IMR-90 (cell line): ENCODE data around the gene VMO1. TPM values are rescaled to one million over a fixed set of nuclear protein-coding genes. Genes with fewer than 3 reads are reported as not detected.

Experiments
- ATAC-seq: fragments of 200-7000 bp; cut with Tn5 transposase; 2 replicates; pipeline ENCODE4 v1.9.1; 2020; ENCODE audit warnings: low read depth, mild to moderate bottlenecking, moderate library complexity
- BruUV-seq: library from RNA; stranded (reverse); fragments of 400-500 nt; replicated peaks from 2 replicates; lab custom pipeline; 2021; lab: Mats Ljungman, UMichigan
- CTCF ChIA-PET: fragments of 300-600 bp; formaldehyde crosslinking; extraction: SDS; loops from one replicate; lab custom pipeline; 2021; ENCODE audit warnings: antibody characterized with exemption; lab: Yijun Ruan, JAX
- POLR2A ChIA-PET: fragments of 300-600 bp; sonication (Branson Sonifier 250); formaldehyde crosslinking; loops from one replicate; lab custom pipeline; 2022; ENCODE audit warnings: antibody characterized with exemption; ENCODE audit not compliant: unreplicated experiment; lab: Charles Lee
- DNase-seq: peaks from one replicate; pipeline ENCODE4 v3.0.0; 2013
- H2AFZ ChIP-seq: replicated peaks from 2 replicates; pipeline ENCODE3; 2013; ENCODE audit warnings: low read length, mild to moderate bottlenecking; ENCODE audit not compliant: poor library complexity
- H2AK5ac ChIP-seq: 2 replicates; pipeline ENCODE4 v1.6.1; 2013; ENCODE audit warnings: low read depth, low read length, inconsistent platforms
- H2AK9ac ChIP-seq: replicated peaks from 2 replicates; pipeline ENCODE3; 2013; ENCODE audit warnings: mild to moderate bottlenecking, low read depth, low read length, moderate library complexity; ENCODE audit not compliant: poor library complexity
- H2BK120ac ChIP-seq: 2 replicates; pipeline ENCODE4 v1.6.1; 2013; ENCODE audit warnings: low read depth, low read length, inconsistent platforms
- H2BK15ac ChIP-seq: 3 replicates; pipeline ENCODE4 v1.6.1; 2013; ENCODE audit warnings: low read depth, low read length, inconsistent platforms
- H2BK20ac ChIP-seq: 2 replicates; pipeline ENCODE4 v1.6.1; 2013; ENCODE audit warnings: low read depth, mild to moderate bottlenecking, inconsistent platforms, low read length, moderate library complexity
- H2BK5ac ChIP-seq: 2 replicates; pipeline ENCODE4 v1.6.1; 2013; ENCODE audit warnings: mild to moderate bottlenecking, low read depth, low read length, inconsistent platforms; ENCODE audit not compliant: poor library complexity, severe bottlenecking
- H3K14ac ChIP-seq: replicated peaks from 2 replicates; pipeline ENCODE4 v1.6.1; 2013; ENCODE audit warnings: low read depth, low read length, inconsistent platforms
- H3K18ac ChIP-seq: 2 replicates; pipeline ENCODE4 v1.6.1; 2013; ENCODE audit warnings: low read depth, low read length, control low read depth
- H3K23ac ChIP-seq: 2 replicates; pipeline ENCODE4 v1.6.1; 2013; ENCODE audit warnings: low read depth, low read length, inconsistent platforms
- H3K27ac ChIP-seq: 2 replicates; pipeline ENCODE4 v1.5.1; 2013; ENCODE audit warnings: mild to moderate bottlenecking, control low read depth, low read length; ENCODE audit not compliant: insufficient read depth
- H3K27me3 ChIP-seq: 2 replicates; pipeline ENCODE4 v1.6.1; 2013; ENCODE audit warnings: low read length; ENCODE audit not compliant: control insufficient read depth, insufficient read depth
- H3K36me3 ChIP-seq: 2 replicates; pipeline ENCODE4 v1.6.1; 2013; ENCODE audit warnings: low read length, mixed read lengths; ENCODE audit not compliant: control insufficient read depth, insufficient read depth
- H3K4ac ChIP-seq: 2 replicates; pipeline ENCODE4 v1.6.1; 2013; ENCODE audit warnings: low read depth, low read length, inconsistent platforms
- H3K4me1 ChIP-seq: 2 replicates; pipeline ENCODE4 v1.6.1; 2013; ENCODE audit warnings: low read length, mixed read lengths; ENCODE audit not compliant: control insufficient read depth, insufficient read depth
- H3K4me2 ChIP-seq: 2 replicates; pipeline ENCODE4 v1.6.1; 2013; ENCODE audit warnings: low read depth, mild to moderate bottlenecking, control low read depth, low read length, moderate library complexity
- H3K4me3 ChIP-seq: 2 replicates; pipeline ENCODE4 v1.5.1; 2013; ENCODE audit warnings: low read depth, mild to moderate bottlenecking, control low read depth, low read length, moderate library complexity; ENCODE audit not compliant: insufficient read depth
- H3K56ac ChIP-seq: 2 replicates; pipeline ENCODE4 v1.6.1; 2013; ENCODE audit warnings: low read length, inconsistent platforms; ENCODE audit not compliant: insufficient read depth; ENCODE audit errors: extremely low read depth
- H3K79me1 ChIP-seq, 2 experiments: 2 replicates each; pipeline ENCODE4 v1.6.1; 2013; ENCODE audit warnings: low read length in 2 of 2, inconsistent platforms in 1 of 2, low read depth in 1 of 2
- H3K9ac ChIP-seq: 2 replicates; pipeline ENCODE4 v1.6.1; 2013; ENCODE audit warnings: low read depth, low read length, control low read depth
- H3K9me1 ChIP-seq: 2 replicates; pipeline ENCODE4 v1.6.1; 2013; ENCODE audit warnings: low read length, inconsistent platforms; ENCODE audit not compliant: insufficient read depth
- H3K9me3 ChIP-seq: 2 replicates; pipeline ENCODE4 v1.6.1; 2013; ENCODE audit warnings: low read length; ENCODE audit not compliant: control insufficient read depth, insufficient read depth
- H4K20me1 ChIP-seq: 2 replicates; pipeline ENCODE4 v1.6.1; 2013; ENCODE audit warnings: low read length, inconsistent platforms; ENCODE audit not compliant: insufficient read depth
- H4K5ac ChIP-seq: 2 replicates; pipeline ENCODE4 v1.6.1; 2013; ENCODE audit warnings: mild to moderate bottlenecking, low read depth, low read length, control low read depth
- H4K8ac ChIP-seq, 2 experiments: 2 replicates each; pipeline ENCODE4 v1.6.1; 2013; ENCODE audit warnings: low read depth in 2 of 2, low read length in 2 of 2, control low read depth in 1 of 2, inconsistent platforms in 1 of 2
- H4K91ac ChIP-seq: 2 replicates; pipeline ENCODE4 v1.6.1; 2013; ENCODE audit warnings: low read depth, low read length, inconsistent platforms; ENCODE audit not compliant: insufficient read depth
- BHLHE40 ChIP-seq: fragments of 150-350 bp; IDR thresholded peaks from 2 replicates; pipeline ENCODE4 v1.6.1; 2016; ENCODE audit warnings: mild to moderate bottlenecking, low read depth, low read length
- CEBPB ChIP-seq: IDR thresholded peaks from 2 replicates; pipeline ENCODE4 v1.6.1; 2012; ENCODE audit warnings: low read depth, low read length, improper control_type of control experiment
- CHD1 ChIP-seq: IDR thresholded peaks from 2 replicates; pipeline ENCODE4 v1.6.1; 2012; ENCODE audit warnings: low read depth, low read length, improper control_type of control experiment
- CTCF ChIP-seq: conservative IDR thresholded peaks from 2 replicates; pipeline ENCODE4 v1.5.1; 2012; ENCODE audit warnings: mild to moderate bottlenecking, low read depth, low read length, improper control_type of control experiment
- ELK1 ChIP-seq: fragments of 150-350 bp; IDR thresholded peaks from 2 replicates; pipeline ENCODE4 v1.6.1; 2016; ENCODE audit warnings: low read depth, mild to moderate bottlenecking, low read length, moderate library complexity, borderline replicate concordance
- FOS ChIP-seq: fragments of 150-350 bp; IDR thresholded peaks from 2 replicates; pipeline ENCODE4 v1.6.1; 2016; ENCODE audit warnings: low read depth, low read length
- MAFK ChIP-seq: IDR thresholded peaks from 2 replicates; pipeline ENCODE4 v1.6.1; 2012; ENCODE audit warnings: low read depth, low read length, improper control_type of control experiment
- MAZ ChIP-seq: IDR thresholded peaks from 2 replicates; pipeline ENCODE4 v1.6.1; 2012; ENCODE audit warnings: low read depth, mild to moderate bottlenecking, low read length, improper control_type of control experiment, moderate library complexity, borderline replicate concordance
- MXI1 ChIP-seq: IDR thresholded peaks from 2 replicates; pipeline ENCODE4 v1.6.1; 2012; ENCODE audit warnings: low read depth, mild to moderate bottlenecking, low read length, moderate library complexity, borderline replicate concordance
- NFE2L2 ChIP-seq: fragments of 150-350 bp; IDR thresholded peaks from 2 replicates; pipeline ENCODE4 v1.6.1; 2016; ENCODE audit warnings: low read depth, mild to moderate bottlenecking, low read length
- POLR2A ChIP-seq: IDR thresholded peaks from 2 replicates; pipeline ENCODE4 v1.6.1; 2012; ENCODE audit warnings: mild to moderate bottlenecking, low read depth, low read length
- RAD21 ChIP-seq: IDR thresholded peaks from 2 replicates; pipeline ENCODE4 v1.6.1; 2012; ENCODE audit warnings: low read length, improper control_type of control experiment
- RCOR1 ChIP-seq: IDR thresholded peaks from 2 replicates; pipeline ENCODE4 v1.6.1; 2012; ENCODE audit warnings: mild to moderate bottlenecking, low read length, improper control_type of control experiment; ENCODE audit not compliant: insufficient replicate concordance
- RFX5 ChIP-seq: IDR thresholded peaks from 2 replicates; pipeline ENCODE4 v1.8.0; 2012; ENCODE audit warnings: low read depth, mild to moderate bottlenecking, low read length, moderate library complexity
- SMC3 ChIP-seq: fragments of 150-350 bp; IDR thresholded peaks from 2 replicates; pipeline ENCODE4 v1.6.1; 2016; ENCODE audit warnings: low read depth, mild to moderate bottlenecking, antibody characterized with exemption, low read length, moderate library complexity
- USF2 ChIP-seq: fragments of 150-350 bp; IDR thresholded peaks from 2 replicates; pipeline ENCODE4 v1.6.1; 2017; ENCODE audit warnings: mild to moderate bottlenecking, antibody characterized with exemption, low read length, low read depth
- WGBS, 2 experiments: methylation state at CpG; one replicate each; pipeline versions ENCODE4 v1.1.5 to v1.1.7; 2013; ENCODE audit warnings: missing lambda C conversion rate in 2 of 2; ENCODE audit not compliant: insufficient read length in 1 of 2; ENCODE audit errors: extremely low coverage in 2 of 2; 5-methylcytosine and 5-hydroxymethylcytosine counted together
- dilution Hi-C: fragments of 300-500 bp; cut with HindIII; formaldehyde crosslinking; loops from one replicate; pipeline ENCODE4 v1.14.3; 2018; ENCODE audit warnings: low sequenced_read_pairs; ENCODE audit not compliant: unreplicated experiment
- in situ Hi-C: fragments of 300-500 bp; cut with MboI; formaldehyde crosslinking; loops from 3 replicates; pipeline ENCODE4 v1.14.3; 2019; ENCODE audit warnings: low sequenced_read_pairs, inconsistent platforms, mixed read lengths
- intact Hi-C: fragments of 100-400 bp; cut with micrococcal nuclease; formaldehyde crosslinking; loops from 2 replicates; pipeline ENCODE4 v1.10.0; 2022
- polyA plus RNA-seq, 3 experiments: library from polyadenylated mRNA; depleted of rRNA; stranded (reverse); fragments of >200 nt; gene quantifications; 2 replicates each; pipeline ENCODE4 v1.2.3, GENCODE V29; 2012; ENCODE audit warnings: low replicate concordance in 1 of 3
- total RNA-seq: library from RNA; depleted of rRNA; stranded (reverse); fragments of >200 nt; gene quantifications from 2 replicates; pipeline ENCODE4 v1.2.3, GENCODE V29; 2012

Gene VMO1
- total and polyA plus RNA-seq, 2 of the 4 experiments (the other 2 are of a cell fraction) = 0.14 TPM; not detected in 1

- Histone ChIP-seq H3K9ac (no peak overlapping the region), H3K18ac (no peak overlapping the region), H3K56ac (no peak overlapping the region), H4K20me1 (no peaks in the 10 kb centered on the region), H3K9me3 (no peaks in the 10 kb centered on the region), H3K23ac (no peak overlapping the region), H3K27me3 (peaks cover 29% of the 10 kb centered on the region), H4K5ac (no peak overlapping the region), H3K4me1 (peaks cover 5% of the 10 kb centered on the region; the same call in 1 of the 2 replicates), H2BK20ac (no peak overlapping the region), H3K4me2 (no peak overlapping the region), H3K14ac (no peak overlapping the region), H2BK120ac (no peak overlapping the region), H3K4ac (no peak overlapping the region), H3K79me1 (peaks cover 0 to 5% of the 10 kb centered on the region in 2 experiments; a peak in 2 of 4 replicates), H3K4me3 (no peak overlapping the region), H2BK5ac (no peak overlapping the region), H3K27ac (no peak overlapping the region), H2AK5ac (no peak overlapping the region), H2AFZ (no peak overlapping the region), H4K8ac (no peak overlapping the region), H3K36me3 (no peaks in the 10 kb centered on the region), H3K9me1 (peaks cover 4% of the 10 kb centered on the region), H2BK15ac (no peak overlapping the region), H4K91ac (no peak overlapping the region), H2AK9ac (no peak overlapping the region)
- no peak for DNase-seq
- no peak for ATAC-seq
- intact Hi-C loops = no loop called here
- in situ Hi-C loops = loop anchor here (5.0 kb wide), 1 partner anchor 94 kb away; no protein-coding TSS in a partner anchor
- ChIA-PET POLR2A (no interaction called here), CTCF (interaction anchor here (0.6 to 1.1 kb wide), 2 partner anchors 11 to 115 kb away, joined by 4 to 5 read pairs; partner anchors contain the start of gene CHRNE)
- dilution Hi-C loops = no loop called here
- WGBS, 2 experiments = 86% methylated on average over 5 of the region's 14 CpGs; no CpG with 5 or more reads in 1 of the 2 experiments
- BruUV-seq = no TSS peak
- TF ChIP-seq FOS = no peak
- TF ChIP-seq USF2 = no peak
- TF ChIP-seq SMC3 = no peak
- TF ChIP-seq MAZ = no peak
- no peak for TF ChIP-seq MAFK
- no peak for TF ChIP-seq CHD1
- no peak for TF ChIP-seq CTCF
- TF ChIP-seq RFX5 = no peak
- no peak for TF ChIP-seq POLR2A
- TF ChIP-seq BHLHE40 = no peak
- TF ChIP-seq RAD21 = no peak
- no peak for TF ChIP-seq CEBPB
- no peak for TF ChIP-seq NFE2L2
- TF ChIP-seq MXI1 = no peak
- TF ChIP-seq ELK1 = no peak
- TF ChIP-seq RCOR1 = no peak
Measured at GRCh38 chr17:4788159-4788806, 2.1 kb upstream of the VMO1 start.
